ENCODE measurements around the gene SMIM3. TPM values are rescaled to one million over a fixed set of nuclear protein-coding genes. Genes with fewer than 3 reads are reported as not detected.

Gene SMIM3
- total and polyA plus RNA-seq, 2 of the 8 experiments (the other 6 are each of a cell fraction or from before 2014, with no cell fraction given): 10.4 to 15.7 TPM

DNA sequence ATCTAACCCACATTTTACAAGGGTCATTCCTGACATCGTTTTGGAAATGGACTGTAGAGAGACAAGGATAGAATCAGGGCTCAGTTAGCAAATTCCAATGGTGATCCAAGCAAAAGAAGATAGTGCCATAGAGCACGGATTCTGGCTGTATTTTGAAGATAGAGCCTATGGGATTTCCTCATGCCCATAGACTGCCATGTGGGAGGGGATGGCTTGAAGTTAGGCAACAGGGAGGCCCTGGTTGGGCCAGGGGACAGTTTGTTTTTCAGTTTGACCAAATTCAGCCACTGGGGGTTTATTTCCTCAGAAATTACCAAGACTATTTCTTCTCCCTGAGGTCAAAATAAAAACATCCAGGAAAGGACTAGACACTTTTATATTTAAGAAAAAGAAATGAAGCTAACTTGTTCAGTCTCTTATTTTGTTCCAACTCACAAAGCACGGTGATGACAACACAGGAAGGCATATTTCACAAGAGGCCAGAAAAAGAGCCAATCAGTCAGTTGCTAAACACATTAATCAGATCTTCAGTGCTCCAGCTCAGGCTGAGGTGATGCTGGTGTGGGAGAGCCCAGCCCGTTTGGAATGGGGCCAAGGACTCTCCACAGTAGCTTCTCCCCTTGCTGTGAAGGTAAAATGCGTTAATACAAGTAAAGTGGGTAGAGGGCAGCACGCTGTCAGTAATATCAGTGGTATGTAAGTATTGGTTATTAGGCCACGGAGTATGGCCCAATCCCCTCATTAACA is 15.4 kb upstream of the SMIM3 start (continued):
- no peak for TF ChIP-seq KDM5A (IDR thresholded peaks at IDR 0.05; ENCODE audit: low read length)
- TF ChIP-seq, protein P1, sequence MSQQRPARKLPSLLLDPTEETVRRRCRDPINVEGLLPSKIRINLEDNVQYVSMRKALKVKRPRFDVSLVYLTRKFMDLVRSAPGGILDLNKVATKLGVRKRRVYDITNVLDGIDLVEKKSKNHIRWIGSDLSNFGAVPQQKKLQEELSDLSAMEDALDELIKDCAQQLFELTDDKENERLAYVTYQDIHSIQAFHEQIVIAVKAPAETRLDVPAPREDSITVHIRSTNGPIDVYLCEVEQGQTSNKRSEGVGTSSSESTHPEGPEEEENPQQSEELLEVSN (IDR thresholded peaks at IDR 0.05): no peak
